ENCODE measurements around the gene NEUROD2.

Gene NEUROD2

DNA sequence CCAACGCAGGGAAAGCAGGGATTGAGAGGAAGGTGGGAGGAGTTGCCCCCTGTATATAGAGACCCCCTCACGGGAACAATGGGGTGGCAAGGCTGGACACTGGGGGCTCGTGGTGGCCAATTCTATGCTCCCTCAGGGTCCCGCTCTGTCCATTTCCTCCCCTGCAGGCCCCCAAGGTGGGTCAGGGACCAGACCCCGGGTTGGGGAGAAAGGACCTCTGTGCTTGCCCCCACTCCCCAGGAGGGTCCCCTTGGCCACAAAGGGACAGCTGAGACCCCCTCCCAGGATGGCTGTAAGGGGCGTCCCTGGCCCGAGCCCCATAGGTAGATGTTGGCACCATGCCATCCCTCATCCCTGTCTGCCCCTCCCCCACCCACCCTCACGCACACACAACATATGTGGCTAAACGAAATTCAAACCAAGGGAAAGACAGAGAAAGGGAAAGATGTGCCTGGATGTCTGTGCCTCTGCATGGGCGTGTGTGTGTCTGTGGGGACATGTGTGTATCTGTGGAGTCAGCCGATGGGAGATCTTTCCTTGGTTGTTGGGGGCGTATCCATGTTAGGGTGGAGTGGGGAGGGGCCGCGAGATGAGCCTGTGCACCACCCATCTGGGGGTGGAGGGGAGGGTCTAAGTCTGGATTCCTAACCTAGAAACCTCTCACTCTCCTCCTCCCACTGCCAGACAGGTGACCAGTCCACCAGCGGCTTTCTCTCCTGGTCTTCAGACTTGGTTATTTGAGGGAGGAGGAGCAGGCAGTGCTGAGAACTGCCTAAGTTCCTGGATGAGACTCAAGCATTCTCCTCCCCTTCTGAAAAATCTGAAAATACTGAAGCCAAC lies 642 bp upstream of the NEUROD2 start:
- no peak overlapping the region for H3K27ac ChIP-seq (ENCODE audit: extremely low read depth, low read depth, low read length)
- ChIA-PET POLR2A (no interaction called here), CTCF (interaction anchor here (0.6 to 1.0 kb wide), 3 partner anchors 14 to 594 kb away, joined by 3 to 4 read pairs (median 4); no protein-coding TSS in a partner anchor)
- H3K4me3 ChIP-seq (ENCODE audit: low read depth, low read length): no peak overlapping the region
- peaks cover 24% of the 10 kb centered on the region for H3K4me1 ChIP-seq (ENCODE audit: control insufficient read depth, insufficient read depth, low read length)
- H3K9me3 ChIP-seq (ENCODE audit: control insufficient read depth, insufficient read depth, low read depth, low read length): no peaks in the 10 kb centered on the region
- H3K36me3 ChIP-seq (ENCODE audit: control insufficient read depth in 2 of 2, insufficient read depth in 1 of 2, low read length in 2 of 2): no peaks in the 10 kb centered on the region
- TF ChIP-seq FEZF1 (tag by site-specific recombination; IDR thresholded peaks at IDR 0.05): no peak
- no peak for TF ChIP-seq GFI1B (tag by site-specific recombination; IDR thresholded peaks at IDR 0.05)
- TF ChIP-seq PRDM2 (tag by site-specific recombination; IDR thresholded peaks at IDR 0.05; ENCODE audit: borderline replicate concordance): no peak
- TF ChIP-seq ZNF488 (tag by site-specific recombination; IDR thresholded peaks at IDR 0.05): no peak
- TF ChIP-seq ZNF169 (tag by site-specific recombination; IDR thresholded peaks at IDR 0.05): no peak
- no peak for TF ChIP-seq ZNF10 (tag by site-specific recombination; IDR thresholded peaks at IDR 0.05)
- peak; percentile 68 for TF ChIP-seq SP3 (tag by site-specific recombination; IDR thresholded peaks at IDR 0.05)
- TF ChIP-seq ZNF529 (tag by site-specific recombination; IDR thresholded peaks at IDR 0.05; ENCODE audit: insufficient replicate concordance): no peak
- peak; percentile 70 for TF ChIP-seq GLIS2 (tag by site-specific recombination; IDR thresholded peaks at IDR 0.05)
- no peak for TF ChIP-seq ZNF175 (tag by site-specific recombination; IDR thresholded peaks at IDR 0.05)
- peak; percentile 83 for TF ChIP-seq ZNF341 (tag by site-specific recombination; IDR thresholded peaks at IDR 0.05; ENCODE audit: low read depth)
- TF ChIP-seq PRDM1 (tag by site-specific recombination; IDR thresholded peaks at IDR 0.05): no peak
- peak; percentile 88 for TF ChIP-seq KLF1 (tag by site-specific recombination; IDR thresholded peaks at IDR 0.05)
- TF ChIP-seq ZNF211 (tag by site-specific recombination; IDR thresholded peaks at IDR 0.05; ENCODE audit: low read depth): no peak
- TF ChIP-seq, protein P1, sequence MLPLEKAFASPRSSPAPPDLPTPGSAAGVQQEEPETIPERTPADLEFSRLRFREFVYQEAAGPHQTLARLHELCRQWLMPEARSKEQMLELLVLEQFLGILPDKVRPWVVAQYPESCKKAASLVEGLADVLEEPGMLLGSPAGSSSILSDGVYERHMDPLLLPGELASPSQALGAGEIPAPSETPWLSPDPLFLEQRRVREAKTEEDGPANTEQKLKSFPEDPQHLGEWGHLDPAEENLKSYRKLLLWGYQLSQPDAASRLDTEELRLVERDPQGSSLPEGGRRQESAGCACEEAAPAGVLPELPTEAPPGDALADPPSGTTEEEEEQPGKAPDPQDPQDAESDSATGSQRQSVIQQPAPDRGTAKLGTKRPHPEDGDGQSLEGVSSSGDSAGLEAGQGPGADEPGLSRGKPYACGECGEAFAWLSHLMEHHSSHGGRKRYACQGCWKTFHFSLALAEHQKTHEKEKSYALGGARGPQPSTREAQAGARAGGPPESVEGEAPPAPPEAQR (tag by site-specific recombination; IDR thresholded peaks at IDR 0.05): no peak
- TF ChIP-seq YY1 (tag by site-specific recombination; IDR thresholded peaks at IDR 0.05): no peak
- no peak for TF ChIP-seq IKZF3 (tag by site-specific recombination; IDR thresholded peaks at IDR 0.05)
- no peak for TF ChIP-seq TRIM28 (IDR thresholded peaks at IDR 0.05; ENCODE audit: borderline replicate concordance, low read length)
- TF ChIP-seq WT1 (tag by site-specific recombination; IDR thresholded peaks at IDR 0.05): no peak
- TF ChIP-seq ZNF654 (tag by site-specific recombination; IDR thresholded peaks at IDR 0.05; ENCODE audit: low read depth): no peak
- TF ChIP-seq ZNF214 (tag by site-specific recombination; IDR thresholded peaks at IDR 0.05; ENCODE audit: borderline replicate concordance): no peak
- no peak for TF ChIP-seq ZNF837 (tag by site-specific recombination; IDR thresholded peaks at IDR 0.05)
- no peak for TF ChIP-seq ZNF561 (tag by site-specific recombination; IDR thresholded peaks at IDR 0.05; ENCODE audit: borderline replicate concordance)
- TF ChIP-seq ZNF394 (tag by site-specific recombination; IDR thresholded peaks at IDR 0.05; ENCODE audit: borderline replicate concordance): no peak; the same call in 1 of the 2 replicates
- no peak for TF ChIP-seq ZBTB20 (tag by site-specific recombination; IDR thresholded peaks at IDR 0.05)
- TF ChIP-seq KLF9 (tag by site-specific recombination; IDR thresholded peaks at IDR 0.05; ENCODE audit: low read depth): no peak
- TF ChIP-seq ZNF426 (tag by site-specific recombination; IDR thresholded peaks at IDR 0.05): no peak
- TF ChIP-seq ZNF658 (tag by site-specific recombination; IDR thresholded peaks at IDR 0.05): no peak
- peak; percentile 80 for TF ChIP-seq ZFHX2 (tag by site-specific recombination; conservative IDR thresholded peaks at IDR 0.05)

All from HEK293 (cell line).